AG10803 (cell line): Measurements from ENCODE around the gene CACNB2.
A peak's percentile ranks its signal among the peaks of the same experiment; 100 is the strongest.

Source experiments
- DNase-seq: peaks from one replicate; pipeline ENCODE4 v3.0.0; 2010; ENCODE audit warnings: low read depth
- H3K4me3 ChIP-seq: 2 replicates; pipeline ENCODE4 v1.5.1; 2011; ENCODE audit warnings: mild to moderate bottlenecking, low read length, control low read depth
- CTCF ChIP-seq: conservative IDR thresholded peaks from 2 replicates; pipeline ENCODE4 v1.5.1; 2011; ENCODE audit warnings: mild to moderate bottlenecking, low read length, control low read depth, inconsistent platforms

Gene CACNB2

GRCh38 chr10:18229826-18230225 lies 89.6 kb downstream of the CACNB2 start:
- peak; percentile 54 for DNase-seq
- no peak overlapping the region for H3K4me3 ChIP-seq
- no peak for TF ChIP-seq CTCF

GRCh38 chr10:18230794-18231193 lies 90.6 kb downstream of the CACNB2 start:
- DNase-seq, result peak; percentile 42
- H3K4me3 ChIP-seq, result no peak overlapping the region
- no peak for TF ChIP-seq CTCF

- DNase-seq, result no peak
- no peak for TF ChIP-seq CTCF
- no peak overlapping the region for H3K4me3 ChIP-seq
Measured at GRCh38 chr10:18231480-18231879, 91.3 kb downstream of the CACNB2 start.

- no peak overlapping the region for H3K4me3 ChIP-seq
- no peak for DNase-seq
- no peak for TF ChIP-seq CTCF
Measured at GRCh38 chr10:18233775-18234174, 93.6 kb downstream of the CACNB2 start.

- H3K4me3 ChIP-seq, result no peak overlapping the region
- no peak for TF ChIP-seq CTCF
- DNase-seq, result no peak
Measured at GRCh38 chr10:18235477-18235876, 95.3 kb downstream of the CACNB2 start.

- no peak for DNase-seq
- no peak for TF ChIP-seq CTCF
- no peak overlapping the region for H3K4me3 ChIP-seq
Measured at GRCh38 chr10:18236756-18237155, 96.5 kb downstream of the CACNB2 start.

GRCh38 chr10:18238870-18239485 lies 98.8 kb downstream of the CACNB2 start:
- DNase-seq, result peak; percentile 69
- TF ChIP-seq CTCF, result peak; percentile 77
- H3K4me3 ChIP-seq, result no peak overlapping the region
